WTC11 (cell line): ENCODE results near the gene AQP7. TPM values are rescaled to one million over a fixed set of nuclear protein-coding genes. Genes with fewer than 3 reads are reported as not detected.
A peak's percentile ranks its signal among the peaks of the same experiment; 100 is the strongest.

Experiments
- ATAC-seq: fragments of 200-7000 bp; cut with Tn5 transposase; 2 replicates; pipeline ENCODE4 v1.10.0; 2021; ENCODE audit warnings: mild to moderate bottlenecking, moderate library complexity
- CTCF ChIA-PET: fragments of 300-600 bp; sonication (Branson Sonifier 250); formaldehyde crosslinking; loops from one replicate; lab custom pipeline; 2021; ENCODE audit warnings: antibody characterized with exemption; lab: Charles Lee
- POLR2A ChIA-PET: fragments of 350-600 bp; sonication (Branson Sonifier 250); formaldehyde crosslinking; loops from one replicate; lab custom pipeline; 2021; ENCODE audit warnings: antibody characterized with exemption; lab: Charles Lee
- DNase-seq: peaks from one replicate; pipeline ENCODE4 v3.0.0; 2021; ENCODE audit warnings: low spot score
- H3K27ac Mint-ChIP-seq: 2 replicates; pipeline ENCODE4 v1.8.0; 2021; ENCODE audit warnings: mixed read lengths
- H3K27me3 Mint-ChIP-seq: 2 replicates; pipeline ENCODE4 v1.8.0; 2021; ENCODE audit warnings: low read depth, mild to moderate bottlenecking, moderate library complexity, mixed read lengths
- H3K36me3 Mint-ChIP-seq: 2 replicates; pipeline ENCODE4 v1.8.0; 2021; ENCODE audit warnings: mixed read lengths
- H3K4me1 Mint-ChIP-seq: 2 replicates; pipeline ENCODE4 v1.8.0; 2022; ENCODE audit warnings: mixed read lengths
- H3K4me3 Mint-ChIP-seq: 2 replicates; pipeline ENCODE4 v1.8.0; 2021; ENCODE audit warnings: mild to moderate bottlenecking, moderate library complexity, mixed read lengths
- H3K9me3 Mint-ChIP-seq: 2 replicates; pipeline ENCODE4 v1.8.0; 2021; ENCODE audit warnings: mixed read lengths
- ATF1 ChIP-seq: sonication (generic); formaldehyde crosslinking; IDR thresholded peaks from 2 replicates; pipeline ENCODE4 v1.8.1; 2023; ENCODE audit warnings: mild to moderate bottlenecking, moderate library complexity, missing genetic modification reagents
- CDX4 ChIP-seq: fragments of 250-450 bp; sonication (Bioruptor Pico); IDR thresholded peaks from 2 replicates; pipeline ENCODE4 v1.9.0; 2021; ENCODE audit warnings: moderate library complexity, mild to moderate bottlenecking, inconsistent platforms, borderline replicate concordance
- CREB1 ChIP-seq: sonication (generic); formaldehyde crosslinking; IDR thresholded peaks from 2 replicates; pipeline ENCODE4 v1.8.0; 2023; ENCODE audit warnings: mild to moderate bottlenecking, missing genetic modification reagents
- CREM ChIP-seq: sonication (generic); formaldehyde crosslinking; IDR thresholded peaks from 2 replicates; pipeline ENCODE4 v1.8.1; 2022; ENCODE audit warnings: mild to moderate bottlenecking, missing genetic modification reagents, moderate library complexity
- CTCF ChIP-seq: fragments of 200-600 bp; IDR thresholded peaks from 2 replicates; pipeline ENCODE4 v1.8.0; 2022; ENCODE audit warnings: antibody characterized with exemption
- E2F5 ChIP-seq: sonication (generic); formaldehyde crosslinking; IDR thresholded peaks from 2 replicates; pipeline ENCODE4 v1.8.1; 2022; ENCODE audit warnings: mild to moderate bottlenecking, moderate library complexity, missing genetic modification reagents
- FOXK1 ChIP-seq: sonication (generic); formaldehyde crosslinking; IDR thresholded peaks from 2 replicates; pipeline ENCODE4 v1.8.0; 2022; ENCODE audit warnings: mild to moderate bottlenecking, moderate library complexity, missing genetic modification reagents
- GRHL2 ChIP-seq: fragments of 250-450 bp; sonication (Bioruptor Pico); IDR thresholded peaks from 2 replicates; pipeline ENCODE4 v1.8.0; 2022; ENCODE audit warnings: mild to moderate bottlenecking, moderate library complexity; ENCODE audit not compliant: insufficient replicate concordance, severe bottlenecking
- JUN ChIP-seq: sonication (generic); formaldehyde crosslinking; IDR thresholded peaks from 2 replicates; pipeline ENCODE4 v1.8.0; 2023; ENCODE audit warnings: mild to moderate bottlenecking, missing genetic modification reagents
- KAT7 ChIP-seq: sonication (generic); formaldehyde crosslinking; IDR thresholded peaks from 2 replicates; pipeline ENCODE4 v1.8.1; 2023; ENCODE audit warnings: missing genetic modification reagents, mild to moderate bottlenecking, borderline replicate concordance
- MAX ChIP-seq: sonication (generic); formaldehyde crosslinking; IDR thresholded peaks from 2 replicates; pipeline ENCODE4 v1.8.0; 2022; ENCODE audit warnings: mild to moderate bottlenecking, missing genetic modification reagents
- NFYB ChIP-seq: sonication (generic); formaldehyde crosslinking; conservative IDR thresholded peaks from 2 replicates; pipeline ENCODE4 v1.8.0; 2022; ENCODE audit warnings: low read depth, missing genetic modification reagents
- NR2C2 ChIP-seq: sonication (generic); formaldehyde crosslinking; IDR thresholded peaks from 2 replicates; pipeline ENCODE4 v1.8.0; 2022; ENCODE audit warnings: mild to moderate bottlenecking, missing genetic modification reagents
- PREB ChIP-seq: sonication (generic); formaldehyde crosslinking; IDR thresholded peaks from 2 replicates; pipeline ENCODE4 v1.8.1; 2022; ENCODE audit warnings: mild to moderate bottlenecking, missing genetic modification reagents, moderate library complexity, borderline replicate concordance
- RELA ChIP-seq: sonication (generic); formaldehyde crosslinking; IDR thresholded peaks from 2 replicates; pipeline ENCODE4 v1.8.1; 2022; ENCODE audit warnings: missing genetic modification reagents, mild to moderate bottlenecking, borderline replicate concordance
- RORB ChIP-seq: fragments of 250-450 bp; sonication (Bioruptor Pico); IDR thresholded peaks from 2 replicates; pipeline ENCODE4 v1.9.0; 2021; ENCODE audit warnings: mild to moderate bottlenecking
- TEAD4 ChIP-seq: sonication (generic); formaldehyde crosslinking; IDR thresholded peaks from 2 replicates; pipeline ENCODE4 v1.8.0; 2022; ENCODE audit warnings: mild to moderate bottlenecking, missing genetic modification reagents
- ZMAT4 ChIP-seq: fragments of 250-450 bp; sonication (Bioruptor Pico); IDR thresholded peaks from 2 replicates; pipeline ENCODE4 v1.9.0; 2021; ENCODE audit warnings: mild to moderate bottlenecking
- ZNF121 ChIP-seq: sonication (generic); formaldehyde crosslinking; IDR thresholded peaks from 2 replicates; pipeline ENCODE4 v1.8.0; 2023; ENCODE audit warnings: missing genetic modification reagents
- ZNF263 ChIP-seq: sonication (generic); formaldehyde crosslinking; IDR thresholded peaks from 2 replicates; pipeline ENCODE4 v1.8.1; 2022; ENCODE audit warnings: low read depth, mild to moderate bottlenecking, moderate library complexity, missing genetic modification reagents
- ZNF416 ChIP-seq: fragments of 250-450 bp; sonication (Bioruptor Pico); IDR thresholded peaks from 2 replicates; pipeline ENCODE4 v1.9.0; 2021; ENCODE audit warnings: mild to moderate bottlenecking, inconsistent platforms
- ZNF423 ChIP-seq: fragments of 250-450 bp; sonication (Bioruptor Pico); IDR thresholded peaks from 2 replicates; pipeline ENCODE4 v2.1.2; 2022; ENCODE audit warnings: mild to moderate bottlenecking, moderate library complexity
- ZNF671 ChIP-seq: fragments of 250-450 bp; sonication (Bioruptor Pico); IDR thresholded peaks from 2 replicates; pipeline ENCODE4 v1.8.0; 2021; ENCODE audit warnings: mild to moderate bottlenecking
- total RNA-seq: library from RNA; stranded (reverse); gene quantifications from 3 replicates; pipeline ENCODE4 v1.2.3, GENCODE V29; 2021

The AQP7 gene
- total RNA-seq, 1 experiment from 2014 or later = 0.17 TPM

GRCh38 chr9:33349743-33350142 lies 52.6 kb downstream of the AQP7 start (continued):
- no peak for TF ChIP-seq ZMAT4 (CRISPR knock-in tag)
- no peak for TF ChIP-seq KAT7 (CRISPR knock-in tag)
- no peak for TF ChIP-seq CDX4 (CRISPR knock-in tag)
- no peak for TF ChIP-seq CREB1 (CRISPR knock-in tag)

- Mint-ChIP-seq H3K27ac (peak overlapping the region; percentile 3; the same call in 1 of the 2 replicates), H3K4me1 (peaks cover 6% of the 10 kb centered on the region; the same call in 1 of the 2 replicates), H3K27me3 (no peaks in the 10 kb centered on the region)
- TF ChIP-seq JUN (CRISPR knock-in tag) = no peak
- no peak for TF ChIP-seq ZNF416
- TF ChIP-seq CREM (CRISPR knock-in tag) = no peak
- no peak for TF ChIP-seq NFYB (CRISPR knock-in tag)
- no peak for TF ChIP-seq RORB (CRISPR knock-in tag)
- no peak for TF ChIP-seq ZNF263
- no peak for TF ChIP-seq ZNF671 (CRISPR knock-in tag)
- no peak for TF ChIP-seq MAX (CRISPR knock-in tag)
- no peak for TF ChIP-seq PREB (CRISPR knock-in tag)
- no peak for TF ChIP-seq FOXK1 (CRISPR knock-in tag)
- TF ChIP-seq ATF1 (CRISPR knock-in tag) = no peak
- TF ChIP-seq NR2C2 (CRISPR knock-in tag) = no peak
- TF ChIP-seq CTCF = no peak
- TF ChIP-seq TEAD4 = no peak
- TF ChIP-seq ZNF121 (CRISPR knock-in tag) = no peak
- no peak for TF ChIP-seq ZNF423 (CRISPR knock-in tag)
- TF ChIP-seq, all 79 proteins: peak for 0
- DNase-seq (no peak), ATAC-seq (no peak)
- no peaks in the 10 kb centered on the region; the same call in 1 of the 2 replicates for H3K9me3 Mint-ChIP-seq
- POLR2A ChIA-PET = no interaction called here
- CTCF ChIA-PET = no interaction called here
- H3K4me3 Mint-ChIP-seq = no peak overlapping the region
- peaks cover 42% of the 10 kb centered on the region for H3K36me3 Mint-ChIP-seq
These were observed 53.4 kb downstream of the AQP7 start for GRCh38 chr9:33348998-33349397.

GRCh38 chr9:33346564-33346963 lies 55.8 kb downstream of the AQP7 start:
- POLR2A ChIA-PET = no interaction called here
- H3K27ac Mint-ChIP-seq = 0 out of 2 replicates have a peak overlapping the region, but pooled peaks have one; percentile 14
- CTCF ChIA-PET = no interaction called here

More at GRCh38 chr9:33346564-33346963, 55.8 kb downstream of the AQP7 start:
- H3K36me3 Mint-ChIP-seq = peaks cover 53% of the 10 kb centered on the region
- ATAC-seq = no peak
- no peaks in the 10 kb centered on the region for H3K27me3 Mint-ChIP-seq
- no peaks in the 10 kb centered on the region; the same call in 1 of the 2 replicates for H3K9me3 Mint-ChIP-seq
- peaks cover 6% of the 10 kb centered on the region; the same call in 1 of the 2 replicates for H3K4me1 Mint-ChIP-seq
- DNase-seq = no peak
- H3K4me3 Mint-ChIP-seq = no peak overlapping the region
- TF ChIP-seq RELA (CRISPR knock-in tag) (no peak), NR2C2 (CRISPR knock-in tag) (no peak), GRHL2 (CRISPR knock-in tag) (no peak), E2F5 (CRISPR knock-in tag) (no peak)
